GM13976 (cell line): Measurements from ENCODE around the gene SERTM2.

Experiments used
- DNase-seq: peaks from one replicate; pipeline ENCODE4 v3.0.0; 2012; ENCODE audit warnings: low spot score
- in situ Hi-C: fragments of 300-500 bp; cut with MboI; formaldehyde crosslinking; loops from one replicate; pipeline ENCODE4 v1.12.0; 2022; ENCODE audit warnings: low sequenced_read_pairs, mixed read lengths, inconsistent platforms; ENCODE audit not compliant: unreplicated experiment
- TF ChIP-seq, protein P1 (sequence below): IDR thresholded peaks from 2 replicates; pipeline ENCODE4 v1.5.1; 2012; ENCODE audit warnings: borderline replicate concordance, mild to moderate bottlenecking; ENCODE audit not compliant: insufficient read depth; ENCODE audit errors: extremely low read depth, missing control alignments, control extremely low read depth

Gene SERTM2

DNA sequence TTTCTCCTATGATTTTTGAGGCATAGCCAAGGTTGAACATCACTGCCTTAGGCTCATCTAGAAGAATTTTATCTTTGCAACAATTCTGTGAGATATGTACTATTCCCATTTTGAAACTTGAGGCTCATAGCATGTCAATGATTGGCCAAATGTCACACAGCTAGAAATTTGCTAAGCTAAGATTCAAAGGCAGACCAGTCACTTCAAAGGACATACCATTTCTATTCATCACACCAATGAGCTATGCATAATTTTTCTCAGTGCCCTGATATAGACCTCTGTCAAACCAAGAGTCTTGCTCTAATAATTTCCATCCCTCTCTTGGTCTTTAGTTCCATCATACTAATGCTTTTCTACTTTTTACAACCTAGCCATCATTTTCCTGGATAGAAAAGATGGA is 27.6 kb upstream of the SERTM2 start:
- in situ Hi-C loops: no loop called here
- DNase-seq: no peak
- TF ChIP-seq, protein P1, sequence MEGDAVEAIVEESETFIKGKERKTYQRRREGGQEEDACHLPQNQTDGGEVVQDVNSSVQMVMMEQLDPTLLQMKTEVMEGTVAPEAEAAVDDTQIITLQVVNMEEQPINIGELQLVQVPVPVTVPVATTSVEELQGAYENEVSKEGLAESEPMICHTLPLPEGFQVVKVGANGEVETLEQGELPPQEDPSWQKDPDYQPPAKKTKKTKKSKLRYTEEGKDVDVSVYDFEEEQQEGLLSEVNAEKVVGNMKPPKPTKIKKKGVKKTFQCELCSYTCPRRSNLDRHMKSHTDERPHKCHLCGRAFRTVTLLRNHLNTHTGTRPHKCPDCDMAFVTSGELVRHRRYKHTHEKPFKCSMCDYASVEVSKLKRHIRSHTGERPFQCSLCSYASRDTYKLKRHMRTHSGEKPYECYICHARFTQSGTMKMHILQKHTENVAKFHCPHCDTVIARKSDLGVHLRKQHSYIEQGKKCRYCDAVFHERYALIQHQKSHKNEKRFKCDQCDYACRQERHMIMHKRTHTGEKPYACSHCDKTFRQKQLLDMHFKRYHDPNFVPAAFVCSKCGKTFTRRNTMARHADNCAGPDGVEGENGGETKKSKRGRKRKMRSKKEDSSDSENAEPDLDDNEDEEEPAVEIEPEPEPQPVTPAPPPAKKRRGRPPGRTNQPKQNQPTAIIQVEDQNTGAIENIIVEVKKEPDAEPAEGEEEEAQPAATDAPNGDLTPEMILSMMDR: no peak

DNA sequence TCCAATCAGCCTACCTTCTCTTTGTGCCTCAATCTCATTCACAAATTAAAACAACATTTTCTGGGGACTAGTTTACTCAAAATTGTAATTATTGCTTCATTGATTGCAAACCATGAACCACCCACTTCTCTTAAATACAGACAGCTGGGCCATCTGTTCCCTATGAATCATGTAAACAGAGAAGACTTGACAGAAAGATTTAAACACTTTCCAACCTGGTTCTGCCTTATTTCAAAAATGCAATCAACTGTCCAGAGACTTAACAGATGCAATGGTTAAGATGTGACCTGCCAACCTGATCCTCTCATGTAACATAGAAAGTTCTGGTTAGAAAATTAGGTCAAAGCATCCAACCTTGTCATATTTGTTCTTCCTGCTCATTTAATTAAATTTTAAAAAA is 20.8 kb upstream of the SERTM2 start:
- DNase-seq: no peak
- TF ChIP-seq, protein P1: no peak
- in situ Hi-C loops: no loop called here

DNA sequence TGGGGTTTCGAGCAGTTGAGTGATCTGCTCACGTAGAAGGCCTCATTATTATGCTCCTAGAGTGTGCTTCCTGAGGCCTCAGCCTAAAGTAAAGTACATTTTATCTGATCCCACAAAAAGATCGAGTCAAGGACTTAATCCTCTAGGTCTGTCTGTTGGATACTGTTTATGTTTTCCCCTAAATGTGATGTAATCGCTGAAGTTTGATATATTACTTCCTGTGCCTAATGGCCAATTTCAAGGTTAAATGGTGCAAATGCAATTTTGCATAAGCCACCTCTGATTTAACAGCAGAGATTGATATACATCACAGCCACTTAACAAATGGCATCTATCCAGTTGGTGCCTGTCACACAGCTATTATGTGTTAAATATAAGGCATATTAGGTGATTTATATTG is 19.4 kb upstream of the SERTM2 start:
- TF ChIP-seq, protein P1: no peak
- DNase-seq: no peak
- in situ Hi-C loops: no loop called here

DNA sequence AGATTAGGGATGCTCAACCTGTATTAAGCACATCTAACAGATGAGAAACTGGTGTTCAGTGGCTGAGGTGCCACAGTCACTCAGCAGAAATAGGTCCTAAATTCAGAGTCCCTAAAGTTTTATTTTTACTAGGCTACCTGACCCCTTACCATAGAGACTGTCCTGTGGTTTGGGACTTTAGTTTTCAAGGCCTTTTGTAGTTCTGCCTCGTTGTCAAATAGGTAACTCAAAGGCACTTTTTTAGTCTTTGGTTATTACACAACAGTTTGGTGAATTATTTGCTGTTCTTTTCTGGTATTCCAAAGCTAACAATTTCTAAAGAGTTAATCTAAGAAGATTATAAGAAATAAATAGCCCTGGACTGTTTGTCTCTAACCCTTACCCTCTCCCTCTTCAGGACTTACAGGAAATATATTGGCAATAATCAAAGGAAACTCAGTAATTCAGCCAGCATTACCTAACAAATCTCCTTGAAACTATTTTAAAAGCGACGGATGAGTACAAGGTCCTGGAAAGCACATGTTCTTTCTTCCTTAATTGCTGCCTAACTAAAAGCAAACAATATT is 12.8 kb upstream of the SERTM2 start:
- in situ Hi-C loops: no loop called here
- TF ChIP-seq, protein P1: no peak
- DNase-seq: no peak

DNA sequence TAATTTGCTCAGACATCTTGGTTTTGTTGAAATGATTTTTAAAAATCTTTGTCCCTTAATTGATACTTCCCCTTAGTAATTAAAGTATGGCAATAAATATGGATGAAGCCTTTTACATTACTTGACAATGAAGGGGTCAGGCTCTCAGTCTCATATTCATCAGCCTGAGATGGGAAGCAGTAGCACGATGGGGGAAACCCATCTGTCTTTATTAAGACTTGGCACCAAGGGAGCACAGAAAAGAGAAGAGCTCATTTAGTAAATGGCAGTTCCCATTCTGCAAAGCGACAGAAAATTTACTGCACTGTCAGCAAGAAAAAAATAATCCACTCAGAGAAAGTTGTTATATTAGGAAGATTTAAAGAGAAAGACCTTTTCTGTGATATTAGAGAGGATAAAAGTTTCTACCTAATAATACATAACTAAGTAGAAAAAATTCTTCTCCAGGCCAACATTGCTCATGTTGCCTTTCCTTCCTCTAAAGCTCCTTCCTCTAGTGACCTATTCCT is 7.9 kb upstream of the SERTM2 start:
- DNase-seq: no peak
- in situ Hi-C loops: no loop called here
- TF ChIP-seq, protein P1: no peak

DNA sequence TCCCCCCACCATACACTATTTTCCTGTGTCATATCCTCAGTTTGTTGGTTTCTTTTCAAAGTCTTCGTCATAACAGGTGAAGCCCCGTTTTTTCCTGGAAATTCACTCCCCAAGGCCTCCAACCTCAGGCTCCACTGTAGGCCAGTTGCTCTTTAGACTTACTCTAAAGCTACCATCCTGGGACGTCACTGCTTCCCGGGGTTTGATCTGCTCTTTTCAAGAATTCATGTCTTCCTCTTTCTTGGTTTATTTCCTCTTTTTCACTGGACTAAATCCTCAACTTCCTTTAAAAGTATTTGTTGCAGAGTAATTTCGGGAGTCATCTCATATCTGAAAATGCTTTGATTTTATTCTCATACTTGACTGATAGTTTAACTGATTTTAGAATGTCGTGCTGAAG is 6.5 kb upstream of the SERTM2 start:
- in situ Hi-C loops: no loop called here
- TF ChIP-seq, protein P1: no peak
- no peak for DNase-seq
